ENCODE results near the gene ACSM3. TPM values are rescaled to one million over a fixed set of nuclear protein-coding genes. Genes with fewer than 3 reads are reported as not detected.

The ACSM3 gene
- total and polyA plus RNA-seq, 4 experiments from 2014 or later = 3.3 to 6.7 (median 5.4) TPM

DNA sequence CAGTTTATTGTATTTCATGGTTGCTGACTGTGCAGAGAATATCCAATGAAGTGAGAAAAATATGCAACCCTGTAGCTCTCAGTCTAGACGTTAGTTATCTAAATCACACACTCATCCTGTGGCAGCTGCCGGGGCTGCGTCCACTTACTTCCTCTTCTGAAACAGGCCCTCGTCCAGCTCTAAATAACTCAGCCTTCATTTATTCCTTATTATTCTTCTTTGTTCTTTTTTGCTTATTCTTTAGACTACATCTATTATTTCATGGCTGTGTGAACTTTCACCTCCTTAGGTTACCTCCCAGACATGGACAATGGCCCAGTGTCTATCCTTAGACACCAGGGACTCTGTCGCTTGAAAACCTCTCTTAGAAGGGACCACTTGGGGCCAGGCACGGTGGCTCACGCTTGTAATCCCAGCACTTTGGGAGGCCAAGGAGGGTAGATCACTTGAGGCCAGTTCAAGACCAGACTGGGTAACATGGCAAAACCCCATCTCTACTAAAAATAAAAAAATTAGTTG, 18.8 kb upstream of the ACSM3 start:
- intact Hi-C loops (cut with micrococcal nuclease) = loop anchor here (5.0 to 10.0 kb wide), 3 partner anchors 68 to 1818 kb away; partner anchors contain the start of gene SMG1
- Mint-ChIP-seq H3K9me3 (peaks cover 0 to 23% (median 12%) of the 10 kb centered on the region in 8 donors), H3K27ac (no peak overlapping the region), H3K4me3 (no peak overlapping the region), H3K27me3 (no peaks in the 10 kb centered on the region), H3K36me3 (peaks cover 6 to 21% of the 10 kb centered on the region in 2 donors), H3K4me1 (peaks cover 8 to 20% (median 12%) of the 10 kb centered on the region in 4 donors)
- no peak for DNase-seq
- H3K9me3 ChIP-seq (ENCODE audit: control insufficient read depth in 1 of 2, low read length in 2 of 2) = peaks cover 0 to 7% of the 10 kb centered on the region in 2 donors
- no peak overlapping the region for H3K27ac ChIP-seq (ENCODE audit: low read depth, low read length)
- H3K36me3 ChIP-seq (ENCODE audit: insufficient read depth, low read length) = no peaks in the 10 kb centered on the region
- H3K27me3 ChIP-seq (ENCODE audit: insufficient read depth, low read length) = no peaks in the 10 kb centered on the region
- ChIA-PET POLR2A (ENCODE audit: partially characterized antibody) (no interaction called here), CTCF (ENCODE audit: partially characterized antibody) (no interaction called here)
- peaks cover 15% of the 10 kb centered on the region for H3K4me1 ChIP-seq (ENCODE audit: insufficient read depth, low read length)
- H3K4me3 ChIP-seq (ENCODE audit: low read length in 2 of 2) = no peak overlapping the region

DNA sequence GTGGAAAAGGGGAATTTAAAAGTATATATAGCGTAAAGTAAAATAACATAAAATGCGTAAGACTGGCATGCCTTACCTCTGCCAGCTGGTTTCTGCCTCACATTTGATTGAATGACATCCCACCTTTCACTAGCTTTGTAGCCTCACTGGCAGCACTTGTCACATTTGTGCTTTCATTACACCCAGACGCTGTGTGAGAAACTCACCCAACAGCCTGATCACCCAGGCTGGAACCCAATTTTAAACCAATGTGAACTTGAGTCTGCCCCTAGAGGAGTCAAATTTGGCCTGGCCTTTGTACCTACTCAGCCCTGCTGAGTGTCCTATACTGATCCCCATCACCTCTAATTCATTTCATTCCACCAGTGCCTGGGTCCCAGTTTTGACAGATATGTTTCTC, 17.4 kb upstream of the ACSM3 start:
- H3K4me3 Mint-ChIP-seq = no peak overlapping the region
- Histone ChIP-seq H3K27ac (ENCODE audit: low read depth, low read length) (no peak overlapping the region), H3K27me3 (ENCODE audit: insufficient read depth, low read length) (no peaks in the 10 kb centered on the region), H3K9me3 (ENCODE audit: control insufficient read depth in 1 of 2, low read length in 2 of 2) (peaks cover 0 to 7% of the 10 kb centered on the region in 2 donors), H3K36me3 (ENCODE audit: insufficient read depth, low read length) (no peaks in the 10 kb centered on the region), H3K4me3 (ENCODE audit: low read length in 2 of 2) (no peak overlapping the region), H3K4me1 (ENCODE audit: insufficient read depth, low read length) (peaks cover 4% of the 10 kb centered on the region)
- no peak for DNase-seq
- H3K27ac Mint-ChIP-seq = no peak overlapping the region
- H3K4me1 Mint-ChIP-seq = peaks cover 3 to 7% (median 5%) of the 10 kb centered on the region in 4 donors
- peaks cover 0 to 23% (median 12%) of the 10 kb centered on the region in 8 donors for H3K9me3 Mint-ChIP-seq
- POLR2A ChIA-PET (ENCODE audit: partially characterized antibody) = no interaction called here
- CTCF ChIA-PET (ENCODE audit: partially characterized antibody) = no interaction called here
- intact Hi-C loops (cut with micrococcal nuclease) = loop anchor here (10.0 kb wide), 1 partner anchor 1448 kb away; no protein-coding TSS in a partner anchor
- peaks cover 0 to 2% of the 10 kb centered on the region in 2 donors for H3K27me3 Mint-ChIP-seq
- H3K36me3 Mint-ChIP-seq = peaks cover 6 to 8% of the 10 kb centered on the region in 2 donors

- no peak overlapping the region for H3K27ac ChIP-seq (ENCODE audit: low read depth, low read length)
- no peak overlapping the region for H3K4me3 Mint-ChIP-seq
- intact Hi-C loops (cut with micrococcal nuclease) = loop anchor here (10.0 kb wide), 1 partner anchor 1448 kb away; no protein-coding TSS in a partner anchor
- H3K4me3 ChIP-seq (ENCODE audit: low read length in 2 of 2) = no peak overlapping the region
- H3K36me3 ChIP-seq (ENCODE audit: insufficient read depth, low read length) = no peaks in the 10 kb centered on the region
- no peaks in the 10 kb centered on the region for H3K27me3 ChIP-seq (ENCODE audit: insufficient read depth, low read length)
- peaks cover 0 to 23% (median 12%) of the 10 kb centered on the region in 8 donors for H3K9me3 Mint-ChIP-seq
- ChIA-PET POLR2A (ENCODE audit: partially characterized antibody) (no interaction called here), CTCF (ENCODE audit: partially characterized antibody) (no interaction called here)
- no peaks in the 10 kb centered on the region for H3K4me1 ChIP-seq (ENCODE audit: insufficient read depth, low read length)
- peaks cover 0 to 7% of the 10 kb centered on the region in 2 donors for H3K9me3 ChIP-seq (ENCODE audit: control insufficient read depth in 1 of 2, low read length in 2 of 2)
- H3K4me1 Mint-ChIP-seq = peaks cover 0 to under 1% (median 0%) of the 10 kb centered on the region in 4 donors
- no peak overlapping the region for H3K27ac Mint-ChIP-seq
- peaks cover 0 to 2% of the 10 kb centered on the region in 2 donors for H3K27me3 Mint-ChIP-seq
- H3K36me3 Mint-ChIP-seq = peaks cover 4 to 6% of the 10 kb centered on the region in 2 donors
- no peak for DNase-seq
Observed at GRCh38 chr16:20747030-20747816, 16.6 kb upstream of the ACSM3 start.

DNA sequence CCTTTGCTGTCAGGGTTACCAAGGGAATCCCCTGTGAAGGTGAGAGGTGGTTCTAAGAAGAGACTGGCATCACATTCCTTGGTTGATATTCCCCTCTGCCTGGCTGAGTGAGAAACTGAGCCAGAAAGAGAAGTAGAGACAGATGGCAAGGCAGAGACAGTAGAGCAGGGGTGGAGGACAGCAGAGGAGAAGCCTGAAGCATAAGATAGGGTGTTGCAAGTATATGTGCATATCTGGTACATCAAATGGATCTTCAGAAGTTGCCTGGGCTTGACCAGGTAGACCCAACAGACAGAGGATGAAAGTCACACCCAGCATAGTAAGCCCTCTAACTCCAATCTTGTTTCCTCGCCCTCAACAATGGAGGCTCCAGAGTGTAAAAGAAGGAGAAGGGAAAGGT, 14.3 kb upstream of the ACSM3 start:
- Mint-ChIP-seq H3K36me3 (peaks cover 4 to 6% of the 10 kb centered on the region in 2 donors), H3K4me1 (no peaks in the 10 kb centered on the region), H3K4me3 (no peak overlapping the region), H3K9me3 (peaks cover 0 to 29% (median 16%) of the 10 kb centered on the region in 8 donors), H3K27me3 (peaks cover 0 to 2% of the 10 kb centered on the region in 2 donors), H3K27ac (no peak overlapping the region)
- POLR2A ChIA-PET (ENCODE audit: partially characterized antibody) = no interaction called here
- Histone ChIP-seq H3K9me3 (ENCODE audit: control insufficient read depth in 1 of 2, low read length in 2 of 2) (peaks cover 0 to 7% of the 10 kb centered on the region in 2 donors), H3K27ac (ENCODE audit: low read depth, low read length) (no peak overlapping the region), H3K4me3 (ENCODE audit: low read length in 2 of 2) (no peak overlapping the region), H3K36me3 (ENCODE audit: insufficient read depth, low read length) (no peaks in the 10 kb centered on the region), H3K27me3 (ENCODE audit: insufficient read depth, low read length) (no peaks in the 10 kb centered on the region), H3K4me1 (ENCODE audit: insufficient read depth, low read length) (no peaks in the 10 kb centered on the region)
- intact Hi-C loops (cut with micrococcal nuclease) = loop anchor here (10.0 kb wide), 1 partner anchor 1445 kb away; no protein-coding TSS in a partner anchor
- no peak for DNase-seq
- CTCF ChIA-PET (ENCODE audit: partially characterized antibody) = no interaction called here

- no peak overlapping the region for H3K4me3 ChIP-seq (ENCODE audit: low read length in 2 of 2)
- DNase-seq = no peak
- Mint-ChIP-seq H3K27ac (no peak overlapping the region), H3K4me3 (no peak overlapping the region), H3K9me3 (peaks cover 0 to 35% (median 21%) of the 10 kb centered on the region in 8 donors), H3K36me3 (peaks cover 4 to 6% of the 10 kb centered on the region in 2 donors), H3K4me1 (no peaks in the 10 kb centered on the region), H3K27me3 (peaks cover 0 to 6% of the 10 kb centered on the region in 2 donors)
- no peaks in the 10 kb centered on the region for H3K36me3 ChIP-seq (ENCODE audit: insufficient read depth, low read length)
- H3K27me3 ChIP-seq (ENCODE audit: insufficient read depth, low read length) = no peaks in the 10 kb centered on the region
- no peaks in the 10 kb centered on the region for H3K4me1 ChIP-seq (ENCODE audit: insufficient read depth, low read length)
- POLR2A ChIA-PET (ENCODE audit: partially characterized antibody) = interaction anchor here (1.2 kb wide), 1 partner anchor 13 kb away, joined by 3 read pairs; the partner anchor contains the start of gene ACSM3
- CTCF ChIA-PET (ENCODE audit: partially characterized antibody) = no interaction called here
- intact Hi-C loops (cut with micrococcal nuclease) = no loop called here
- peaks cover 0 to 11% of the 10 kb centered on the region in 2 donors for H3K9me3 ChIP-seq (ENCODE audit: control insufficient read depth in 1 of 2, low read length in 2 of 2)
- H3K27ac ChIP-seq (ENCODE audit: low read depth, low read length) = no peak overlapping the region
Observed at GRCh38 chr16:20750558-20750957, 13.3 kb upstream of the ACSM3 start.

GRCh38 chr16:20753727-20754126, 10.1 kb upstream of the ACSM3 start:
- peaks cover 0 to 22% (median 9%) of the 10 kb centered on the region in 8 donors for H3K9me3 Mint-ChIP-seq
- Histone ChIP-seq H3K4me3 (ENCODE audit: low read length in 2 of 2) (no peak overlapping the region), H3K4me1 (ENCODE audit: insufficient read depth, low read length) (no peaks in the 10 kb centered on the region), H3K27ac (ENCODE audit: low read depth, low read length) (no peak overlapping the region), H3K27me3 (ENCODE audit: insufficient read depth, low read length) (no peaks in the 10 kb centered on the region), H3K9me3 (ENCODE audit: control insufficient read depth in 1 of 2, low read length in 2 of 2) (peaks cover 0 to 5% of the 10 kb centered on the region in 2 donors), H3K36me3 (ENCODE audit: insufficient read depth, low read length) (no peaks in the 10 kb centered on the region)
- intact Hi-C loops (cut with micrococcal nuclease) = no loop called here
- ChIA-PET POLR2A (ENCODE audit: partially characterized antibody) (no interaction called here), CTCF (ENCODE audit: partially characterized antibody) (no interaction called here)
- H3K4me3 Mint-ChIP-seq = no peak overlapping the region
- H3K36me3 Mint-ChIP-seq = no peaks in the 10 kb centered on the region
- no peaks in the 10 kb centered on the region for H3K4me1 Mint-ChIP-seq
- H3K27me3 Mint-ChIP-seq = peaks cover 0 to 6% of the 10 kb centered on the region in 2 donors
- no peak for DNase-seq
- no peak overlapping the region for H3K27ac Mint-ChIP-seq

GRCh38 chr16:20755238-20755637, 8.6 kb upstream of the ACSM3 start:
- no peaks in the 10 kb centered on the region for H3K4me1 ChIP-seq (ENCODE audit: insufficient read depth, low read length)
- H3K4me3 Mint-ChIP-seq = no peak overlapping the region
- peaks cover 0 to 20% (median 11%) of the 10 kb centered on the region in 8 donors for H3K9me3 Mint-ChIP-seq
- H3K4me1 Mint-ChIP-seq = no peaks in the 10 kb centered on the region
- ChIA-PET CTCF (ENCODE audit: partially characterized antibody) (no interaction called here), POLR2A (ENCODE audit: partially characterized antibody) (no interaction called here)
- no peak overlapping the region for H3K27ac Mint-ChIP-seq
- H3K27me3 ChIP-seq (ENCODE audit: insufficient read depth, low read length) = no peaks in the 10 kb centered on the region
- DNase-seq = no peak
- H3K4me3 ChIP-seq (ENCODE audit: low read length in 2 of 2) = no peak overlapping the region
- intact Hi-C loops (cut with micrococcal nuclease) = no loop called here
- H3K36me3 Mint-ChIP-seq = peaks cover 0 to 7% of the 10 kb centered on the region in 2 donors
- peaks cover 0 to 6% of the 10 kb centered on the region in 2 donors for H3K27me3 Mint-ChIP-seq
- H3K36me3 ChIP-seq (ENCODE audit: insufficient read depth, low read length) = no peaks in the 10 kb centered on the region
- H3K9me3 ChIP-seq (ENCODE audit: control insufficient read depth in 1 of 2, low read length in 2 of 2) = peaks cover 0 to 5% of the 10 kb centered on the region in 2 donors
- no peak overlapping the region for H3K27ac ChIP-seq (ENCODE audit: low read depth, low read length)
